NCI-H1694 (cell line): ENCODE data around the gene IL17RC.
"Not testable (repeated sequence)": the region's sequence is repeated elsewhere in the genome, so short reads cannot be mapped to it uniquely, and the experiment has no call there.

Experiments
- DNase-seq: peaks from one replicate; lab custom pipeline; 2025; lab: John Stamatoyannopoulos, UW

Gene IL17RC, protein sequence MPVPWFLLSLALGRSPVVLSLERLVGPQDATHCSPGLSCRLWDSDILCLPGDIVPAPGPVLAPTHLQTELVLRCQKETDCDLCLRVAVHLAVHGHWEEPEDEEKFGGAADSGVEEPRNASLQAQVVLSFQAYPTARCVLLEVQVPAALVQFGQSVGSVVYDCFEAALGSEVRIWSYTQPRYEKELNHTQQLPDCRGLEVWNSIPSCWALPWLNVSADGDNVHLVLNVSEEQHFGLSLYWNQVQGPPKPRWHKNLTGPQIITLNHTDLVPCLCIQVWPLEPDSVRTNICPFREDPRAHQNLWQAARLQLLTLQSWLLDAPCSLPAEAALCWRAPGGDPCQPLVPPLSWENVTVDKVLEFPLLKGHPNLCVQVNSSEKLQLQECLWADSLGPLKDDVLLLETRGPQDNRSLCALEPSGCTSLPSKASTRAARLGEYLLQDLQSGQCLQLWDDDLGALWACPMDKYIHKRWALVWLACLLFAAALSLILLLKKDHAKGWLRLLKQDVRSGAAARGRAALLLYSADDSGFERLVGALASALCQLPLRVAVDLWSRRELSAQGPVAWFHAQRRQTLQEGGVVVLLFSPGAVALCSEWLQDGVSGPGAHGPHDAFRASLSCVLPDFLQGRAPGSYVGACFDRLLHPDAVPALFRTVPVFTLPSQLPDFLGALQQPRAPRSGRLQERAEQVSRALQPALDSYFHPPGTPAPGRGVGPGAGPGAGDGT

DNA sequence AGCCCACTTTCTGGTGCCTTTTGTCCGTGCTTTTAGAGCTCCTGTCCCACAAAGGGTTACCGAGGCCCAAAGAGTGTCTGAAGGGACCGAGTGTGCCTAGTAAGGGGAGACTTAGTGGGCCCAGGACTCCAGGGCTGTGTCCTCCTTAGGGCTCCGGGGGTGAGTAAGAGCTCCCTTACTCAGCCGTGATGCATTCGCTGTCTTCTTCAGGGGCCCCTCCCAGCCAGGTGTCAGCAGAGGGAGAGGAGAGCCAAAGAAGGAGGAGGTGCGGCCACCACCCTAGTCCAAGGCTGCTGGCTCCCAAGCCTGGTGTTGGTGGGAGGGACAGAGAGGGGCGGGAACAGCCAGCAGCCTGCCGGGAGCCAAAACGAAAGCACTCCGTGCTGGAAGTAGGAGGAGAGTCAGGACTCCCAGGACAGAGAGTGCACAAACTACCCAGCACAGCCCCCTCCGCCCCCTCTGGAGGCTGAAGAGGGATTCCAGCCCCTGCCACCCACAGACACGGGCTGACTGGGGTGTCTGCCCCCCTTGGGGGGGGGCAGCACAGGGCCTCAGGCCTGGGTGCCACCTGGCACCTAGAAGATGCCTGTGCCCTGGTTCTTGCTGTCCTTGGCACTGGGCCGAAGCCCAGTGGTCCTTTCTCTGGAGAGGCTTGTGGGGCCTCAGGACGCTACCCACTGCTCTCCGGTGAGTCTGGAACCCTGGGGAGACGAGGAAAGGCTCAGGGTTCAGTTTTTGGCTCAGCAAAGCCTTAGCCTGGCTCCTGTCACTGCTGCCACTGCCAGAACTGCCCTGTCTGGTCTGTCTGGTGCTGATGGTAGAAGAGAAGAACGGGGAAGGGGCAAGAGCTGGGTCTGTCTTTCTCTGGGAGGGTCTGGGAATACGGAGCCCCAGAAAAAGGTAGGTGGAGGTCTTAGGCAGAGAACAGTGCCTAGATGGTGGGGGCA is at the start of gene IL17RC:
Gene IL17RC, plus strand, starts transcription at position 365 of the 947 bp plus-strand sequence. Its CDS starts 218 bp downstream, at position 583.
- peak; percentile 39 for DNase-seq

DNA sequence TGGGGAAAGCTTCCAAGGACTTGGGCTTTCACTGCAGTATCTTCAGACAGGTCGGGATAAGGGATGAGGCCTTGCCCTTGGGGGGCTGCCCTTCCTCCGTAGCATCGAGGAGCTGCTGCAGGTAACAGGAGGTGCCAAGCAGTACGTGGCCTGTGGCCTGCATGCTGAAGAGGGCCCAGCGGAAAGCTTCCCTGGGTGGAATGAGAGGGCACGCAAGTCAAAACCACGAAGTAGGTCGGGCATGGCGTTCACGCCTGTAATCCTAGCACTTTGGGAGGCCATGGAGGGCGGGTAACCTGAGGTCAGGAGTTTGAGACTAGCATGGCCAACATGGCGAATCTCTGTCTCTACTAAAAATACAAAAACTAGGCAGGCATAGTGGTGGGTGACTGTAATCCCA is 49.8 kb upstream of the IL17RC start:
- no peak for DNase-seq

DNA sequence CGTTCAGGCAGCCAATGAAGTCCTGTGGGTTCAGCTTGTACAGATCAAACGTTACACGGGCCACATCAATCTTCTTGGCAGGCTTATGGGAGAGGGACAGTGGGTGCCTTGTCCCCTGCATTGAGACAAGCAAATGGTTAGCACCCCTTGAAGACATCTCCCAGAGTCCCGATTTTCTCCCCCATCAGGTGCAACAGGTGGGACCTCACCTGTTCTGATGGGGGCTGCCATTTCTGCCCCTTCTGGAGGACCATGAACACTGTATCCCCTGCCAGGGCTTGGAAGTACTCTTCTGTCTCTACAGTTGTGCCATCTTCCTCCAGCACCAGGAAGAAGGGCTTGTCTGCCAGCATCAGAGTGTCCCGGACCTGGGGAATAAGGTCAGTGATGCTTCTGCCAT is 46.9 kb upstream of the IL17RC start:
- DNase-seq: no peak

DNA sequence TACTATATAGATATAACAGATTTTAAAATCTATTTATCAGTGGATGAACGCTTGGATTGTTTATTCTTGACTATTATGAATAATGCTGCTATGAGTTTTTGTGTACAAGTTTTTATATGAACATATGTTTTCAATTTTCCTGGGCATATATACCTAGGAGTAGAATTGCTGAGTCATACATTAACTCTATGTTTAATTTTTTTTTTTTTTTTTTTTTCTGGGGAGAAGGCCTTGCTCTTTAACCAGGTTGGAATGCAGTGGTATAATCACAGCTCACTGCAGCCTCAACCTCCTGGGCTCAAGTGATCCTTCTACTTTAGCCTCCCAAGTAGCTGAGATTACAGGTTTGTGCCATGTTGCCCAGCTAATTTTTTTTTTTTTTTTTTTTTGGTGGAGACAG is 45.9 kb upstream of the IL17RC start:
- no peak for DNase-seq

DNA sequence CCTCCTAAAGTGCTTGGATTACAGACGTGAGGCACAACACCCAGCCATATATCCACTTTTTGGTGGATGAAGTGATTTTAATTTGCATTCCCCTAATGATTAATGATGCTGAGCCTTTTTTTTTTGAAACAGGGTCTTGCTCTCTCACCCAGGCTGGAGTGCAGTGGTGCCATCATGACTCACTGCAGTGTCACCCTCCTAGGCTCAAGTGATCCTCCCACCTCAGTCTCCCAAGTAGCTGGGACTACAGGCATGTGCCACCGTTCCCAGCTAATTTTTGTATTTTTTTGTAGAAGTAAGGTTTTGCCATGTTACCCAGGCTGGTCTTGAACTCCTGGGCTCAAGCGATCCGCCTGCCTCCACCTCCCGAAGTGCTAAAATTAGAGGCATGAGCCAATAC is 44.8 kb upstream of the IL17RC start:
- DNase-seq: not testable (repeated sequence)

DNA sequence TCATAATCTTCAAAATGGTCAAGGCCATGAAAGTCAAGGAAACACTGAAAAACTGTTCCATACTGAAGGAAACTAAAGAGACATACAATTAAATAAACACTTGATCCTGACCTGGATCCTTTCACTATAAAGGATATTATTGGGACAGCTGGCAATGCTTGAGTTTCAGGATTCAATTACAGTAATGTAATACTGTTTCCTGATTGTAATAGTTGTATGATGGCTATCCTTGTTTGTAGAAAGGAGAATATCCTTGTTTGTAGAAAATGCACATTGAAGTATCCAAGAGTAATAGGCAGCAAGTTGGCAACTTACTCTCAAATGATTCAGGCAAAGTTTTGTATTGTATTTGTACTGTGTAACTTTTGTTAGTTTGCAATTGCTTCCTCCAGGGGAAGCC is 41.5 kb upstream of the IL17RC start:
- no peak for DNase-seq

DNA sequence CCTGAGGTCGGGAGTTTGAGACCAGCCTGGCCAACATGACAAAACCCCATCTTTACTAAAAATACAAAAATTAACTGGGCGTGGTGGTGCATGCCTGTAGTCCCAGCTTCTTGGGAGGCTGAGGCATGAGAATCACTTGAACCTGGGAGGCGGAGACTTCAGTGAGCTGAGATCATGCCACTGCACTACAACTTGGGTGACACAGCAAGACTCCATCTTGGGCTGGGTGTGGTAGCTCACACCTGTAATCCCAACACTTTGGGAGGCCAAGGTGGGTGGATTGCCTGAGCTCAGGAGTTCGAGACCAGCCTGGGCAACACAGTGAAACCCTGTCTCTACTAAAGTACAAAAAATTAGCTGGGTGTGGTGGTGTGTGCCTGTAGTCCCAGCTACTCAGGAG is 40.6 kb upstream of the IL17RC start:
- not testable (repeated sequence) for DNase-seq

DNA sequence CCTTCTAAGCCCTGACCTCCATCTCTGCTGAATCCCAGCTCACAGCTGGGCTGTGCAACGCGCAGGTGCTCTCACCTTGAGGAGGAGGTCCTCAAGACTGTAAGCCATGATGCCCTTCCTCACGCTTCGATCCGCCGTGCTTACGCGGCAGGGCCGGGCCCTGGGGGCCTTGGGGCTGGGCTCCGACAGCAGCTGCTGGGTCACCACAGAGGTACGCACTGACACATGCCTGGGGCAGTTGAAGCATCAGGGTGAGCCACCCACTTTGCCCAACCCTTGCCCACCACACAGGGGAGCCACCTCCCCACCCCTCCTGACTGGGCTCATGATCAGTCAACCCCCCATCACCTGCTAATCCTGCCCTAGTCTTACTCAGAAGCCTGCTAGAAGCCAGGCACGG is 39.9 kb upstream of the IL17RC start:
- no peak for DNase-seq

DNA sequence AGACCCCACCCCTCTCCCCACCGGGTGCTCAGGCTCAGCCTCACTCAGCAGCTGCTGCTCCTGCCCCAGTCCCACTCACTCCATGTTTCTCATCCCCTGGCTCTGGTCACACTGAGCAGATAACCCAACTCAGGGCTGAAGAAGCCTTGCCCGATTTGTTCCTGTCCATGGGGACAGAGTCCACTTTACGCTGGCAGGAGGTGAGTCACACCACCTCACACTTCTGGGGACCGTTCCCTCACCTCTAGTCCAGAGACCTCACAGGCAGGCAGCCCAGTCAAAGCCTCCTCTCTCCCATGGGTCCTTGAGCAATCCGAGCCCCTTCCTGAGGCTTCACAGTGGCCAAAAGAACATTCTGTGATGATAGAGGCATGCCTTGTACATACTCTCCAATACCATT is 38.2 kb upstream of the IL17RC start:
- DNase-seq: no peak

DNA sequence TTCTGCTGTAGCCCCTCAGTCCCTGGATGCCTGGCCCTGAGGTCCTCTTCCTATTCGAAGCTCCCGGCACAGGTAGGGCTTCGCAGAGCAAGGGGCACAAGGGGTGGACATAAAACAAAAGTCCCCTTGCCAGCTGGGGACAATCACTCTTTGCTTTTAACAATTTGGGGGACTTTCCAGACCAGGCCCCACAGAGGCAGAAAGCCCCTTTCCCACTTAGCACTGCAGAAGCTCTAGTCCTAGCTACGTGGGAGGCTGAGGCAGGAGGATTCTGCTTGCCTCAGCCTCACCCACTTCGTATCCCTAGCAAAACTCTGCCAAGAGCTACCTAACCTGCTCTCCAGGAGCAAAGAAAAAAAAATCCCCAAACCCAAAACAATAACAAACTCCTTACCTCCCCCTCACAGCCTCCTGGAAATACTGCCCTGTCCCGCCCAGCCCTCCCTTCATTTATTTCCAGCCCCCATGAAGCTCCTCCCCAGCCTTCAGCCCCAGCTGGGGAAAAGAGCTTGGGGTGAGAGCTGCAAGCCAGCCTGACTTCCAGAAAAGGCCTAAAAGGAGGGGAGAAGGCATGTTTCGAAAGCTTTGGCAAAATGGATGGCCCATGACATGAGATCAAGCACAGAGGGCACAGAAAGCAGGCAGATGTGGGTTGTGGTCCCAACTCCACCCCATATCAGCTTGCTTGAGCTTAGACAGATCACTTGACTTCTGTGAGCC is 36.9 kb upstream of the IL17RC start, which contains the start of gene CIDEC:
Gene CIDEC, minus strand, starts transcription at position 424 of the 720 bp plus-strand sequence. CDS start 1,767 bp downstream, outside the sequence.
- DNase-seq: no peak

DNA sequence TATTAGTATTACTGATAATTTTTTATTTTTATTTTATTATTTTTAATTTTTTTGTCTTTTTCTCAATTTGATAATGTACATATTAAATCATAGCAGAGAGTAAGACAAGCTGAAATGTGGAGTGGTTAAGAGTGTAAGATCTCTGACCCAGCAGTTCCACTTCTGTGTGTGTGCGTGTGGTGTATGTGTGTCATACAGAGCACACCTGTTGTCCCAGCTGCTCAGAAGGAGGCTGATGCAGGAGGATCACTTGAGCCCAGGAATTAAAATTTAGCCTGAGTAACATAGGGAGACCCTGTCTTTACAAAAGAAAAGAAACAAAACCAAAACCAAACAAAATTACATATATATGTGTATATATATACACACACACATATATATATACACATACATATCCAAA is 35.5 kb upstream of the IL17RC start:
- DNase-seq: no peak

DNA sequence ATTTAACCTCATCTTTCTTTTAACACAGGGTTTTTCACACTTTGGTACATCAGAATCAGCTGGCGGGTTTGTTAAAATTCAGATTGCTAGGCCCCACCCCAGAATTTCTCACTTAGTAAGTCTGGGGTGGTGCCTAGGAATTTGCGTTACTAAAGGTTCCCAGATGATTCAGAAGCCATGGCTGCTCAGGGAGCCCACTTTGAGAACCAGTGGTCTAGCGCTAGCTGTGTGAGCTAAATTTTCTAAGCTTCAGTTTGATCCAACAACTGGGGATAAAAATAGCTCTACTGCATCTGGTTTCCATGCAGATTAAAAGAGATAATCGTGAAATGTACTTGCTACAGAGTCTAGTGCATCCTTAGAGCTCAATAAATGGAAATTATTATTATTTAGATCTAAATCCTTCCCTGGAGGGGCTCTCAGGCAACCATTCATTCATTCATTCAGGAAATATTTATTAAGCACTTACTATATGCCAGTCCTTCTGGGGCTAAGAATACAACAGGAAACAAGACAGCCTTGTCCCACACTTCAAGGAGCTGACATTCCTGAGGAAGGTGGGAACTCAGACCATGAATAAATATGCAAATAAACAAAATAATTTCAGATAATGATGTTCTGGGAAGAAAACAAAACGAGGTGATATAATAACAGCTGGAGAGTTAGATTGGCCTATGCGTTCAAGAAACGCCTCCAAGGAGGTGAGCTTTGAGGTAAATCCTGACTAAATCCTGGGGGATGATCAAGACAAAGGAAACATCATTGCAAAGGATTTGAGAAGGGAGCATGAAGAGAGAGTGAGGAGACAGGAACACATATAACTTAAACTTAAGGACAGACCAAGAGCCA is 33.0 kb upstream of the IL17RC start:
- no peak for DNase-seq

DNA sequence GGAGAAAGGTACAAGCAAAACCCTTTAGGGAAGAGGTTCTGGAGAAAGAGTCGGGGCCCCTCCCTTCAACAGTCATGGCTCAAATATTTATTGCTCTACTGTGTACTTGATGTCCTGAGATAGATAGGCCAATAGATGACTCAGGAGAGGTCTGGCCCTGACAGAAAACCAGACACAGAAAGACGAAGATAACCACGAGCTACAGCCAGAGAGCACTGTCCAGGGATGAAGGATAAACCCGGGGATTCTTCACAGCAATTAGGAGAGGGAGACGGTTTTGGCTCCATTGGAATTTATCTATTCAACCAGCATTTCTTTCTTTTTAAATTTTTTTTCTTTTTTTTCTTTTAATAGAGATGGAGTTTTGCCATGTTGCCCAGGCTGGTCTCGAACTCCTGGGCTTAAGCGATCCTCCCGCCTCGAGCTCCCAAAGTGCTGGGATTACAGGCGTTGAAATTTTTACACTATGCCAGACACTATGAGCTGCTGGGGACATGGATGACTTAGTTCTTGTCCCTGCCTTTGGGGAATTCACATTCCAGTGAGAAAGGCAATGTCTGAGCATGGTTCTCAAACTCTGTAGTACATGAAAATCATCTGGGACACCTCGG is 32.2 kb upstream of the IL17RC start:
- no peak for DNase-seq

DNA sequence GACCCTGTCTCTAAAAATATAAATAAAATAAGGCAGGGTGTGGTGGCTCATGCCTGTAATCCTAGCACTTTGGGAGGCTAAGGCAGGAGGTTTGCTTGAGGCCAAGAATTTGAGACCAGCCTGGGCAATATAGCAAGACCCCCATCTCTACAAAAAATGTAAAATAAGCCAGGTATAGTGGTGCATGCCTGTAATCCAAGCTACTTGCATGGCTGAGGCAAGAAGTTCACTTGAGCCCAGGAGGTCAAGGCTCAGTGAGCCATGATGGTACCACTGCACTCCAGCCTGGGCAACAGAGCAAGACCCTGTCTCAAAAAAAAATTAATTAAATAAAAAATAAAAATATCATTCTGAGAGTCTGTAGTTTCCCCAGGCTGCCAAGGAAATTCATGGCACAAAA is 30.6 kb upstream of the IL17RC start:
- no peak for DNase-seq

DNA sequence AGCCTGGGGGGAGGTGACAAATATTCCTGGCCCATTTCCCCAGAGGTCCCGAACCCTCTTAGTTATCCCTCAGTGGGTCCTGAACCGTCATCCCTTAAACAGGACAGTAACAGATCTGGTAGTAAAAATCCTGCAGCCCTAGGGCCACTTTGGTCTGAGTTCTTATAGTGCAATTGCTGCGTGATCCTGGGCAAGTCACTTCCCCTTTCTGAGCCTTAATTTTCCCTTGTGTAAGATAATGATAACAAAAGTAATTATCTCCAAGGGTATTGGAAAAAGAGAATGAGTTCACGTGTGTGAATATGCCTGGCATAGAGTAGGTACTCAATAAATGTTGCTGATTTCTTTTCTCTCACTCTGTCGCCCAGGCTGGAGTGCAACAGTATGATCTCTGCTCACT is 29.4 kb upstream of the IL17RC start:
- DNase-seq: no peak

DNA sequence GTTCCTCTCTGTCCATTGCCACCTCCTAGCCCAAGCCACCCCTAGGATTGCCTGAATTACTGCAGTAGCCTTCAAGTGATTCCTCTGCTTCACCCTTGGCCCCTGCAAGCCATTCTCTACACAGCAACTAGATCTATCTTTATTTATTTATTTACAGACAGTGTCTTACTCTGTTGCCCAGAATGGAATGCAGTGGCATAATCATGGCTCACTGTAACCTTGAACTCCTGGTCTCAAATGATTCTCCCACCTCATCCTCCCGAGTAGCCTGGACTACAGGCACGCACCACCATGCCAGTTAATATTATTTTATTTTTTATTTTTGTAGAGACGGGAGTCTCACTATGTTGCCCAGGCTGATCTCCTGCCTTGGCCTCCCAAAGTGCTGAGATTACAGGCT is 28.4 kb upstream of the IL17RC start:
- DNase-seq: no peak

DNA sequence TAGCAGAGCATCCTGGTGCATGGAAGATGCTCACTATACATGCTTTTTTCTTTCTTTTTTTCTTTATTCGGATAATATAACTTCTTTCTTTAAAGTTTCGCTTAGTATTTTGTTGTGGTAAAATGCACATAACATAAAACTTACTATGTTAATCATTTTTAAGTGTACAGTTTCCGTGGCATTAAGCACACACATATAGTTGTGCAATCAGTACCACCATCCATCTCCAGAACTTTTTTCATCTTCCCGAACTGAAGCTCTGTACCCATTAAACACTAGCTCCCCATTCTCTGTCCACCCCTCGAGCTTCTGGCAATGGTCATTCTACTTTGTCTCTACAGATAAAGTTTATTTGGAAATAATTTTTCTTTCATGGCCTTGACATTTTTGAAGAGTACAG is 27.5 kb upstream of the IL17RC start:
- no peak for DNase-seq

DNA sequence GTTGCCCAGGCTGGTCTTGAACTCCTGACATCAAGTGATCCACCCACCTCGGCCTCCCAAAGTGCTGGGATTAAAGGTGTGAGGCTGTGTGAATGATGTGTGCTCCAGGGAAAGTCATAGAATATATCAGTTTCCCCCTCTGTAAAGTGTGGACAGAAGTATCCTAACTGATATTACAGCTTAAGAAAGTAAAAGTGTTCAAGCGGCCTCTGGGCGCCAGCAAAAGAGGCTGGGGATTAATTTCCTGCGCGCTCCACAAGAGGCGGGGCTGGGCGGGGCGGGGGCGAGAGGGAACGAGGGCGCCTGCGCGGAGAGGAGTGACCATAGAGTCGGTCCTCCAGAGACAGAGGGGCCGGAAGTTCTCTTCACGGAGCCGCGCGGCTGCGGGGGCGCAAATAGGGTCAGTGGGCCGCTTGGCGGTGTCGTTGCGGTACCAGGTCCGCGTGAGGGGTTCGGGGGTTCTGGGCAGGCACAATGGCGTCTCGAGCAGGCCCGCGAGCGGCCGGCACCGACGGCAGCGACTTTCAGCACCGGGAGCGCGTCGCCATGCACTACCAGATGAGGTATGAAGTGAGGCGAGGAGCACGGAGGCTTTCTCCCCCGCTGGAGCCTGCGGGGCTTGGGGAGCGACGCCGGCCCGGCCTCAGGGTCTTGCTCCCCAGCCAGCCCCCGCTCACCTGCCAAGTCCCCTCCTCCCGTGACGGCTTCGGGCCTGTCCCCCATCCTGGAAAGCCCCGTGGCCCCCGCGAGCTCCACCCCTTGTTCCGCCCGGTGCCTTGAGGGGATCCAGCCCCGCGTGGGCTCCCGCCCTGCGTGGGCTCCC is 26.4 kb upstream of the IL17RC start, which contains the start of gene JAGN1:
Gene JAGN1, plus strand, starts transcription at position 362 of the 823 bp plus-strand sequence. Its CDS starts 113 bp downstream, at position 475.
- peak; percentile 58 for DNase-seq

DNA sequence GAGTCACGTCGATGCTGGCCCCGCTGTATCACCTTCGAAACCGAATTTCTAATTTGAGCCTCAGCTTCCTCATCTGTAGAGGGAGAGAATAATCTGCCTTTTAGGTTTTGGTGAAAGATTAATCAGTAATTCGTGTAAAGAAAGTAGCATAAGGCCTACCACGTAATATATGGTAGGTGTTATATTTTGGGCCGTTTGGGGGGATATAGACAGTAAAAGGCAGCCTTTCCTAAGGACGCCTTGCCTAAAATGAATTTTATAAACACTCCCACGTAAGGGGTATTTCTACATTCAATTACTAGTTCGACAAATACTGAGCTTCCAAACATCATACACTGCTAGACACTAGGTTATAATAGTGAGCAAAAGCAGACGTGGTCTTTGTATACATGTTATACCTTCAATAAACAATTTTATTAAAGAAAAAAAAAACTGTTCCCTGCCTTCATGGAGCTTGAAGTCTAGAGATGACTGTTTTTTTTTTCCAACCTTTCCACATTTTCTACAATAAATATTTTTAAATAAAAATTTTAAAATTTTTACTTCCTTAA is 25.8 kb upstream of the IL17RC start:
- DNase-seq: no peak
